Mucosa of descending colon (tissue), 3 donors: ENCODE measurements around the gene HTRA2. TPM values are rescaled to one million over a fixed set of nuclear protein-coding genes. Genes with fewer than 3 reads are reported as not detected.

ENCODE experiments used
- ATAC-seq: fragments of 200-7000 bp; cut with Tn5 transposase; one replicate; pipeline ENCODE4 v1.9.1; 2020; ENCODE audit warnings: mild to moderate bottlenecking, moderate library complexity
- DNase-seq, 3 donors: peaks; one replicate each; pipeline ENCODE4 v3.0.0-alpha.2; 2020
- H3K36me3 ChIP-seq: fragments of 200-600 bp; one replicate; pipeline ENCODE4 v1.8.0; 2021; ENCODE audit warnings: low read depth, mild to moderate bottlenecking
- H3K4me1 ChIP-seq: fragments of 200-600 bp; one replicate; pipeline ENCODE4 v1.8.0; 2021; ENCODE audit warnings: low read depth, mild to moderate bottlenecking
- H3K4me3 ChIP-seq: fragments of 200-600 bp; one replicate; pipeline ENCODE4 v1.8.0; 2021; ENCODE audit warnings: mild to moderate bottlenecking
- H3K9me3 ChIP-seq: fragments of 200-600 bp; one replicate; pipeline ENCODE4 v1.8.0; 2021; ENCODE audit warnings: mild to moderate bottlenecking
- CTCF ChIP-seq: fragments of 200-600 bp; IDR thresholded peaks from one replicate; pipeline ENCODE4 v1.8.0; 2022; ENCODE audit warnings: antibody characterized with exemption, mild to moderate bottlenecking
- intact Hi-C, 2 donors: fragments of 100-400 bp; cut with DNase I in 1 of 2; cut with micrococcal nuclease in 1 of 2; formaldehyde crosslinking; loops; one replicate each; pipeline versions ENCODE4 v1.11.0 to v1.11.1; 2022; cut with DNase I, micrococcal nuclease
- total RNA-seq, 3 donors: library from RNA; stranded (reverse); fragmentation: NEBNext Ultra II Directional in 2 of 3; extraction: Animal tissue kit (Norgen Biotek cat#: 25700) in 2 of 3; gene quantifications; one replicate each; pipeline versions ENCODE4 v1.2.1 to v1.2.4, GENCODE V29; 2021 to 2023
- donor health status: DM: no; HTN: no; CAD: no; lungs with moderate emphysema.
- donor health status: DM: no; HTN: no; CAD: no.
- donor health status: DM: no; HTN: yes; CAD: no.

HTRA2 gene
- total RNA-seq, 3 donors from 2014 or later, result 22.2 to 37.1 (median 23.3) TPM

- Histone ChIP-seq H3K36me3 (no peaks in the 10 kb centered on the region), H3K4me3 (no peak overlapping the region), H3K4me1 (peaks cover 11% of the 10 kb centered on the region), H3K9me3 (no peaks in the 10 kb centered on the region)
- intact Hi-C loops, result no loop called here
- TF ChIP-seq CTCF, result no peak
- DNase-seq (no peak), ATAC-seq (no peak)
These were observed 2.0 kb upstream of the HTRA2 start for GRCh38 chr2:74527741-74528140.

- no peak for TF ChIP-seq CTCF
- peak in 1 of 3 donors; percentile 54 for DNase-seq
These were observed 955 bp upstream of the HTRA2 start for GRCh38 chr2:74528600-74529356.

GRCh38 chr2:74530239-74531187 lies 780 bp downstream of the HTRA2 start:
- Histone ChIP-seq H3K36me3 (no peaks in the 10 kb centered on the region), H3K4me3 (peak overlapping the region; percentile 79), H3K4me1 (peaks cover 11% of the 10 kb centered on the region), H3K9me3 (no peaks in the 10 kb centered on the region)
- TF ChIP-seq CTCF, result no peak
- ATAC-seq, result peak; percentile 27
- intact Hi-C loops, result loop anchor here in 1 of 2 donors (10.0 kb wide), 1 partner anchor 46 kb away; the partner anchor contains the start of genes CCDC142 and TTC31
- peak; percentile 62 to 76 (median 72) for DNase-seq

More at GRCh38 chr2:74528600-74529356, 955 bp upstream of the HTRA2 start:
- ATAC-seq, result peak; percentile 9
- Histone ChIP-seq H3K9me3 (no peaks in the 10 kb centered on the region), H3K4me1 (peaks cover 11% of the 10 kb centered on the region), H3K36me3 (no peaks in the 10 kb centered on the region), H3K4me3 (peak overlapping the region; percentile 79)
- intact Hi-C loops, result no loop called here

- ATAC-seq (no peak), DNase-seq (no peak)
- no peak overlapping the region for H3K4me3 ChIP-seq
- H3K9me3 ChIP-seq, result no peaks in the 10 kb centered on the region
- H3K36me3 ChIP-seq, result no peaks in the 10 kb centered on the region
- peaks cover 11% of the 10 kb centered on the region for H3K4me1 ChIP-seq
- no peak for TF ChIP-seq CTCF
- intact Hi-C loops, result loop anchor here in 1 of 2 donors (10.0 kb wide), 1 partner anchor 47 kb away; the partner anchor contains the start of genes CCDC142 and TTC31
These were observed 1.9 kb downstream of the HTRA2 start for GRCh38 chr2:74531666-74532065.

- Histone ChIP-seq H3K9me3 (no peaks in the 10 kb centered on the region), H3K36me3 (no peaks in the 10 kb centered on the region), H3K4me1 (peaks cover 11% of the 10 kb centered on the region), H3K4me3 (no peak overlapping the region)
- DNase-seq (no peak), ATAC-seq (no peak)
- intact Hi-C loops, result loop anchor here in 1 of 2 donors (10.0 kb wide), 1 partner anchor 47 kb away; the partner anchor contains the start of genes CCDC142 and TTC31
- TF ChIP-seq CTCF, result no peak
These were observed 2.5 kb downstream of the HTRA2 start for GRCh38 chr2:74532222-74532621.
